Nephron (organoid): ENCODE results near the gene OR5M8.

Experiments
- H3K27ac Mint-ChIP-seq, 3 experiments: 2 replicates each; pipeline ENCODE4 v1.8.0; 2020; ENCODE audit warnings: mixed read lengths in 3 of 3, mild to moderate bottlenecking in 2 of 3, moderate library complexity in 1 of 3
- H3K27me3 Mint-ChIP-seq: 2 replicates; pipeline ENCODE4 v1.8.0; 2021; ENCODE audit warnings: low read depth, mild to moderate bottlenecking, moderate library complexity, mixed read lengths
- H3K36me3 Mint-ChIP-seq: 2 replicates; pipeline ENCODE4 v1.8.0; 2020; ENCODE audit warnings: low read depth, mixed read lengths
- H3K4me1 Mint-ChIP-seq: 2 replicates; pipeline ENCODE4 v1.8.0; 2020; ENCODE audit warnings: mixed read lengths
- H3K4me3 Mint-ChIP-seq, 3 experiments: 2 replicates each; pipeline ENCODE4 v1.8.0; 2020; ENCODE audit warnings: mild to moderate bottlenecking in 3 of 3, mixed read lengths in 3 of 3, moderate library complexity in 2 of 3
- H3K9me3 Mint-ChIP-seq: 2 replicates; pipeline ENCODE4 v1.8.0; 2020; ENCODE audit warnings: mixed read lengths
- CTCF ChIP-seq, 3 experiments: fragments of 200-600 bp; sonication (generic); IDR thresholded peaks; one replicate each; pipeline ENCODE4 v1.5.0; 2021; ENCODE audit warnings: antibody characterized with exemption in 3 of 3; ENCODE audit not compliant: unreplicated experiment in 3 of 3

The OR5M8 gene

GRCh38 chr11:56453521-56453920 lies 37.6 kb downstream of the OR5M8 start:
- Mint-ChIP-seq H3K36me3 (no peaks in the 10 kb centered on the region), H3K27me3 (no peaks in the 10 kb centered on the region)

More at GRCh38 chr11:56453521-56453920, 37.6 kb downstream of the OR5M8 start:
- H3K4me3 Mint-ChIP-seq = no peak overlapping the region
- H3K27ac Mint-ChIP-seq = no peak overlapping the region
- no peak for TF ChIP-seq CTCF (IDR thresholded peaks at IDR 0.05; ENCODE audit: unreplicated experiment in 3 of 3)
- H3K4me1 Mint-ChIP-seq = no peaks in the 10 kb centered on the region
- no peaks in the 10 kb centered on the region for H3K9me3 Mint-ChIP-seq
